Measurements from ENCODE around the gene CIROP. TPM values are rescaled to one million over a fixed set of nuclear protein-coding genes. Genes with fewer than 3 reads are reported as not detected.

Gene CIROP
- total and polyA plus RNA-seq, 8 donors: 0.06 to 0.08 TPM; not detected in 6

DNA sequence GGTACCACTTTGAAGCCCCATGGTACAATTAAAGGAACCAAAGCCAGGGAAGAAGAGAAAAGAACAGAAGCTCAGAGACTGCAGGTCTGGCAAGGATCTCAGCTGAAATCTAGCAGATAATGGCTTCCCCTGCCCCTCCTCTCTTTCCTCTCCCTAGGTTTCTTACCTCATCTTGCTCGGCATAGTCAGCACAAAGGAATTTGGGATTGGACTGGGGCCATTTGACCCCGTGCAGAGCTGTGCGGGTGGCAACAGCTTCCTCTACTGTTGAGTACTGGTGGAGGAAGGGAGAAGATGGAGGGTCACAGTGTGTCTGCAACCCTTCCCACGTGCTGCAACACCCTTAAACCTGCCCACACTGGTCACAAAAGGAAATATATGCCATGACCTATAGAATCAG lies 42.8 kb downstream of the CIROP start:
- TF ChIP-seq, protein P1, sequence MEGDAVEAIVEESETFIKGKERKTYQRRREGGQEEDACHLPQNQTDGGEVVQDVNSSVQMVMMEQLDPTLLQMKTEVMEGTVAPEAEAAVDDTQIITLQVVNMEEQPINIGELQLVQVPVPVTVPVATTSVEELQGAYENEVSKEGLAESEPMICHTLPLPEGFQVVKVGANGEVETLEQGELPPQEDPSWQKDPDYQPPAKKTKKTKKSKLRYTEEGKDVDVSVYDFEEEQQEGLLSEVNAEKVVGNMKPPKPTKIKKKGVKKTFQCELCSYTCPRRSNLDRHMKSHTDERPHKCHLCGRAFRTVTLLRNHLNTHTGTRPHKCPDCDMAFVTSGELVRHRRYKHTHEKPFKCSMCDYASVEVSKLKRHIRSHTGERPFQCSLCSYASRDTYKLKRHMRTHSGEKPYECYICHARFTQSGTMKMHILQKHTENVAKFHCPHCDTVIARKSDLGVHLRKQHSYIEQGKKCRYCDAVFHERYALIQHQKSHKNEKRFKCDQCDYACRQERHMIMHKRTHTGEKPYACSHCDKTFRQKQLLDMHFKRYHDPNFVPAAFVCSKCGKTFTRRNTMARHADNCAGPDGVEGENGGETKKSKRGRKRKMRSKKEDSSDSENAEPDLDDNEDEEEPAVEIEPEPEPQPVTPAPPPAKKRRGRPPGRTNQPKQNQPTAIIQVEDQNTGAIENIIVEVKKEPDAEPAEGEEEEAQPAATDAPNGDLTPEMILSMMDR (IDR thresholded peaks at IDR 0.05): no peak
- peak overlapping the region in 1 of 2 donors; percentile 45 for H3K27ac ChIP-seq
- DNase-seq: peak in 2 of 4 donors; percentile 50 to 68
- ATAC-seq: peak; percentile 44
- intact Hi-C loops (cut with DNase I): no loop called here
- no peaks in the 10 kb centered on the region for H3K9me3 ChIP-seq
- peaks cover under 1 to 25% of the 10 kb centered on the region in 2 donors for H3K4me1 ChIP-seq
- H3K4me3 ChIP-seq: no peak overlapping the region
- peaks cover 5 to 87% of the 10 kb centered on the region in 2 donors for H3K36me3 ChIP-seq
- H3K27me3 ChIP-seq: peaks cover 0 to 4% of the 10 kb centered on the region in 2 donors

DNA sequence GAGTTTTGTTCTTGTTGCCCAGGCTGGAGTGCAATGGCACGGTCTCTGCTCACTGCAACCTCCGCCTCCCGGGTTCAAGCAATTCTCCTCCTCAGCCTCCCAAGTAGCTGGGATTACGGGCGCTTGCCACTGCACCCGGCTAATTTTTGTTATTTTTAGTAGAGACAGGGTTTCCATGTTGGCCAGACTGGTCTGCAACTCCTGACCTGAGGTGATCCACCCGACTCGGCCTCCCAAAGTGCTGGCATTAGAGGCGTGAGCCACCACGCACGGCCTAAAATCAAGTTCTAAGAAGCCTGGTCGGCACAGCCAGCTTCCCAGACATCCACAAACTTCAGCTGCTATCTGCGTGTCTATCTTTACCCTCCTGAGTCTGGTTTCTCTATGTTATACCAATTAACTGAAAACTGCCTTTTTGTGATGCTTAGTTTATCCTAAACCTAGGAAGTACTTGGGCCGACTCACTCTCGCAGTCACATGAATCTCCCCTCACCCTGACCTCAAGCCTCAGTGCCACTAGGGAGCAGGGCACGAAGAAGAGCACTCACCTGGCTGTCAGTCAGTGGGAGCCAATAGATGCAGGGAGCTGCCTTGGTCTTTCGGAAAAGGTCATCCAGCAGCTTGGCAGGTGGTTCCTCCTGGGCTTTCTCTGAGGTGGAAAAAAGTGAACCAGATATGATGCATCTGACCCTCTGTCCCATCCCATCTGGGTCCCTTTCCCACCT lies 44.1 kb downstream of the CIROP start:
- no peak overlapping the region for H3K4me3 ChIP-seq
- H3K9me3 ChIP-seq: no peaks in the 10 kb centered on the region
- H3K4me1 ChIP-seq: peaks cover 11 to 37% of the 10 kb centered on the region in 2 donors
- no peak for ATAC-seq
- H3K27me3 ChIP-seq: peaks cover 0 to 8% of the 10 kb centered on the region in 2 donors
- intact Hi-C loops (cut with DNase I): no loop called here
- TF ChIP-seq, protein P1 (IDR thresholded peaks at IDR 0.05): no peak
- no peak overlapping the region for H3K27ac ChIP-seq
- no peak for DNase-seq
- H3K36me3 ChIP-seq: peaks cover 5 to 74% of the 10 kb centered on the region in 2 donors

DNA sequence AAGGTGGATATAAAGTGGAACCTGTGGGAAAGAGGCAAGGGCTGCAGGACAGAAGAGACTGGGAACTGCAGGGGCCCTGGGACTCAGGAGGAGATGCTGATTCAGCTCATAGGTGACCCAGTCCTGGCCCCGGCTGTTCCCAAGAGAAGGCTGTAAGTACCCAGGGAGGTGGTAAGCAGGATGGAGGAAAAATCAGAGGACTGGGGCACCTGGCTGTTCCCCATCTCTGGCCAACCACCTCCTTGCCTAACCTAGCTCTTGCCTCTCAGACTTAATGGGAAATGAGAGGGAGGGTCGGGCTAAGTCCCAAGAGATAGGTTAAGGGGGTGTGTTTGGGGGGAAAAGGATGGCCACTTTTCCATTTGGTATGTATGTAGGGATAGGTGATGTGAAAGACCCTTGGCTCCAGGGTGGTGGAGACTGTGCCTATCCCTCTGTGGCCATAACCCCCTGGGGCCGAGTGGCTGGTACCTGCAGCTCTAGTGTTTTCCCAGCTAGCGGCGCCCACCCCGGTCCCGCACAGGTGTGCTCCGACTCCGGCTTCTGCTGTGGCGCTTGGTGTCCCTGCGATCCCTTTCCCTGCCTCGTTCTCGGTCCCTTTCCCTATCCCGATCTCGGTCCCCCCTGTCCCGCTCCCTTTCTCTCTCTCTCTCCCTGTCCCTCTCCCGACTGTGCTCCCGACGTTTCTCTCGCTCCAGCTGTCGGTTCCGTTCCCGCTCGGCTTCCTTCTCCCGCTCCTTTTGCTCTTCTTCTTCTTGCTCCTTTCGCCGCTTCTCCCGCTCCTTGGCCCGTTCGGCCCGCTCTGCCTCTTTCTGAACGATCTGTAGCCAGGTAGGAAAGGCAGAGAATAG lies 45.9 kb downstream of the CIROP start:
- peaks cover 0 to 8% of the 10 kb centered on the region in 2 donors for H3K27me3 ChIP-seq
- H3K27ac ChIP-seq: no peak overlapping the region
- H3K9me3 ChIP-seq: no peaks in the 10 kb centered on the region
- DNase-seq (no peak), ATAC-seq (no peak)
- TF ChIP-seq, protein P1 (IDR thresholded peaks at IDR 0.05): no peak
- intact Hi-C loops (cut with DNase I): loop anchor here (5.0 to 10.0 kb wide), 2 partner anchors 72 to 74 kb away; partner anchors contain the start of gene AJUBA (in 1 of the 2)
- no peak overlapping the region for H3K4me3 ChIP-seq
- H3K36me3 ChIP-seq: peaks cover 5 to 56% of the 10 kb centered on the region in 2 donors
- peaks cover 11 to 37% of the 10 kb centered on the region in 2 donors for H3K4me1 ChIP-seq

DNA sequence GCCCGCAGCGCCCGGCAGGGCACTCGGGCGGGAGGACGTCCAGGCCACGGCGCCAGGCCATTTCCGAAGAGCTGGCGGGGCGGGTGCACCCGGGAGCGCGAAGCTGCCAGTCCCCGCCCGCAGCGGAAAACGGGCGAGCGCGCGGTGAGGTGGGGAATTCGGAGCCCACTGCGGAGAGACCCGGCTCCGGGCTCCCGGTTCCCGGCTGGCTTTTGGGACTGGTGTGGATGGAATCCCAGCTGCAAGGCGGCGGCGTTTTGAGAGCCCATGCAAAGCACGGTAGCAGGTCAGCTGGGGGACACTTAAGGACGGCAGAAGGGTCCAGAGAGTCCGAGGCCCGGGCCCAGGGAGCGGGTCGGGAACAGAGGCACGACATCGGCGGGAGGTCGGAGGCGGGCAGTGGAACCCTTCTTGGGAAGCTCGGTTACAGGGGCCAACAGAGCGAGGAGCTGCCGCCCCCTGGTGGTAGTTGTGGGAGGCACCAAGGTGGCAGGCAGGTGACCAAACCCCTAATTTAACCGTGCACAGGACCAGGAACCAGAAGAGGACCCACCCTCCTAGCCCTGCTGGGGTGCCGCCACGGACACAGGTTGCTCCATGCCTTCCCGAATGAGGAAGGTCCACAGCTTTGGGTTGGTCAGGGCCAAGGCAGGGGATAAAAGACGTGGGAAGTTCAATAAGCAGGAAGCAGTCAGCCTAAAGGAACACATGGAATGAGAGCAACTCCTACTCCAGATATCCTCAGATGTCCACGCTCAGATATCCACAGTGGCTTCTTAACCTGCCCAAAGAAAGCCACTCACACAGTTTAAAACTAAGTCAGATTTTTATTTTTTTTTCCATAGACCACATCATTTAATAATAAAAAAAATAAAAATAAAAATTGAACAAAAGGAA lies 46.8 kb downstream of the CIROP start:
- ATAC-seq: peak; percentile 87
- no peaks in the 10 kb centered on the region for H3K9me3 ChIP-seq
- TF ChIP-seq, protein P1 (IDR thresholded peaks at IDR 0.05): peak; percentile 89 to 95
- H3K4me1 ChIP-seq: peaks cover 11 to 37% of the 10 kb centered on the region in 2 donors
- peak; percentile 89 to 95 (median 90) for DNase-seq
- peak overlapping the region; percentile 62 to 67 for H3K4me3 ChIP-seq
- H3K27me3 ChIP-seq: peaks cover 0 to 8% of the 10 kb centered on the region in 2 donors
- peak overlapping the region; percentile 58 to 69 for H3K27ac ChIP-seq
- peaks cover 0 to 47% of the 10 kb centered on the region in 2 donors for H3K36me3 ChIP-seq
- intact Hi-C loops (cut with DNase I): loop anchor here (5.0 to 10.0 kb wide), 2 partner anchors 71 to 73 kb away; partner anchors contain the start of gene AJUBA (in 1 of the 2)
